ENCODE data around the gene DDX60.

DNA sequence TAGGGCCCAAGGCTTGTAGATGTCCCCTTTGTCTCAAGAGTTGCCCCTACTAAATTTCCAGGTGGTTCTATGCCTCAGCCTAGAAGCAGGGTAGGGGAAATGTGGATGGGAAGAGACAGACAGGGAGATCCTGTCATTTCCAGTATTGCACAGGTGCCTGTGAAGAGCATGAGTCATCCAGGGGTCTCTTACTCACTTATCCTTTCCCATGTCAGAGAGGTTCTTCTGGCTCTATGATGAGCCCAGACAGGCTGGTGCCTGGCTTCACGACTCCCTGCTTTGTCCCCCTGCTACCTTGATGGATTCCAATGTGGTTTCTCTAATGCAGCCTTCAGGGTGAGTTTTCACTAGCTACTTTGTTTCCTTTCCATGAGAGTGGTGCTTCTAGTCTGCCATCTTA, 35.2 kb upstream of the DDX60 start:
- TF ChIP-seq, protein P1, sequence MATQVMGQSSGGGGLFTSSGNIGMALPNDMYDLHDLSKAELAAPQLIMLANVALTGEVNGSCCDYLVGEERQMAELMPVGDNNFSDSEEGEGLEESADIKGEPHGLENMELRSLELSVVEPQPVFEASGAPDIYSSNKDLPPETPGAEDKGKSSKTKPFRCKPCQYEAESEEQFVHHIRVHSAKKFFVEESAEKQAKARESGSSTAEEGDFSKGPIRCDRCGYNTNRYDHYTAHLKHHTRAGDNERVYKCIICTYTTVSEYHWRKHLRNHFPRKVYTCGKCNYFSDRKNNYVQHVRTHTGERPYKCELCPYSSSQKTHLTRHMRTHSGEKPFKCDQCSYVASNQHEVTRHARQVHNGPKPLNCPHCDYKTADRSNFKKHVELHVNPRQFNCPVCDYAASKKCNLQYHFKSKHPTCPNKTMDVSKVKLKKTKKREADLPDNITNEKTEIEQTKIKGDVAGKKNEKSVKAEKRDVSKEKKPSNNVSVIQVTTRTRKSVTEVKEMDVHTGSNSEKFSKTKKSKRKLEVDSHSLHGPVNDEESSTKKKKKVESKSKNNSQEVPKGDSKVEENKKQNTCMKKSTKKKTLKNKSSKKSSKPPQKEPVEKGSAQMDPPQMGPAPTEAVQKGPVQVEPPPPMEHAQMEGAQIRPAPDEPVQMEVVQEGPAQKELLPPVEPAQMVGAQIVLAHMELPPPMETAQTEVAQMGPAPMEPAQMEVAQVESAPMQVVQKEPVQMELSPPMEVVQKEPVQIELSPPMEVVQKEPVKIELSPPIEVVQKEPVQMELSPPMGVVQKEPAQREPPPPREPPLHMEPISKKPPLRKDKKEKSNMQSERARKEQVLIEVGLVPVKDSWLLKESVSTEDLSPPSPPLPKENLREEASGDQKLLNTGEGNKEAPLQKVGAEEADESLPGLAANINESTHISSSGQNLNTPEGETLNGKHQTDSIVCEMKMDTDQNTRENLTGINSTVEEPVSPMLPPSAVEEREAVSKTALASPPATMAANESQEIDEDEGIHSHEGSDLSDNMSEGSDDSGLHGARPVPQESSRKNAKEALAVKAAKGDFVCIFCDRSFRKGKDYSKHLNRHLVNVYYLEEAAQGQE (IDR thresholded peaks at IDR 0.05; ENCODE audit: insufficient read depth in 1 of 2, low read depth in 2 of 2, low read length in 2 of 2): no peak
- no peak for TF ChIP-seq SIN3A (IDR thresholded peaks at IDR 0.05; ENCODE audit: borderline replicate concordance, insufficient read depth, low read length)

Measured in PFSK-1 (cell line).